ENCODE data around the gene HELT.

Gene HELT

DNA sequence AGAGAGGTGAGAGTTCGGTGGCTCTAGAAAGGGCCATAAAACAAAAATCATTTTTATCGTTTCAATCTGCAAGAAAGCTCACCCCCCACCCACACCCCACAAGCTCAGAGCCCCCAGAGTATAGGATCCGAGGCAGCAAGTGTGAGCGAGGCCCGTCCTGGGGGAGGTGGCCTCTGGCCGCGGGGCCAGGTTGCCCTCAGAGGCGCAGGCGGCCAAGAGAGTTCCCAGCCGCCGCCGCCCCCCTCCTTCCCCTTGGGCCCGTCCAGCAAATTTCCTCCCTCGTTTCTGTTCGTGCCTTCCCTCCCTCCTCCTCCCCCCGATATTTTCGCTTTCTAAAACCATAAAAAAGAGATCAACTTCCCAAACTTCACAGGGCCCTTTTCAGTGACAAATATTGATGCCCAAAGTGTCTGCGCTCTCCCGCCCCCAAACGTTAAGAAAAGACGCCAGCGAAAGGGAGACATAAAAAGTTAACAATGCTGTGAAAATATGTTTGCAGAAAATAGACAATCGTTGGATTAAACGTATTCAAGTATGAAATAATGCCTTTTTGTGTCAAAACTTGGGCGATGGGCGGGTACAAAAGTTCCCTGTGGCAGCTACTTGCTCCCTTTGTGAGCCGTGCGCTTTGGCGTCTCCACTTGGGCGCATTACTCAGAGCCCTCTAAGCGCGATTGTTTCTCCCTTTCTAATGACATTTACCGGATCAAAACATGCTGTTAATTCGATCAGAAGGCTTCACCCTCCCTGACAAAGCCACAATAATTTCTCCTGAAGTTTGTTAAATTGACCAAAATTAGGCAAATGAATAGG is 1.1 kb upstream of the HELT start:
- Histone ChIP-seq H3K4me1 (ENCODE audit: control insufficient read depth in 1 of 2, insufficient read depth in 1 of 2, low read depth in 1 of 2, low read length in 1 of 2) (no peaks in the 10 kb centered on the region), H3K27me3 (peaks cover 100% of the 10 kb centered on the region), H3K36me3 (no peaks in the 10 kb centered on the region), H3K9me3 (no peaks in the 10 kb centered on the region), H3K4me3 (ENCODE audit: low read depth in 1 of 2, low read length in 1 of 2) (no peak overlapping the region), H3K27ac (no peak overlapping the region)
- TF ChIP-seq, protein P1, sequence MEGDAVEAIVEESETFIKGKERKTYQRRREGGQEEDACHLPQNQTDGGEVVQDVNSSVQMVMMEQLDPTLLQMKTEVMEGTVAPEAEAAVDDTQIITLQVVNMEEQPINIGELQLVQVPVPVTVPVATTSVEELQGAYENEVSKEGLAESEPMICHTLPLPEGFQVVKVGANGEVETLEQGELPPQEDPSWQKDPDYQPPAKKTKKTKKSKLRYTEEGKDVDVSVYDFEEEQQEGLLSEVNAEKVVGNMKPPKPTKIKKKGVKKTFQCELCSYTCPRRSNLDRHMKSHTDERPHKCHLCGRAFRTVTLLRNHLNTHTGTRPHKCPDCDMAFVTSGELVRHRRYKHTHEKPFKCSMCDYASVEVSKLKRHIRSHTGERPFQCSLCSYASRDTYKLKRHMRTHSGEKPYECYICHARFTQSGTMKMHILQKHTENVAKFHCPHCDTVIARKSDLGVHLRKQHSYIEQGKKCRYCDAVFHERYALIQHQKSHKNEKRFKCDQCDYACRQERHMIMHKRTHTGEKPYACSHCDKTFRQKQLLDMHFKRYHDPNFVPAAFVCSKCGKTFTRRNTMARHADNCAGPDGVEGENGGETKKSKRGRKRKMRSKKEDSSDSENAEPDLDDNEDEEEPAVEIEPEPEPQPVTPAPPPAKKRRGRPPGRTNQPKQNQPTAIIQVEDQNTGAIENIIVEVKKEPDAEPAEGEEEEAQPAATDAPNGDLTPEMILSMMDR (IDR thresholded peaks at IDR 0.05) = no peak

DNA sequence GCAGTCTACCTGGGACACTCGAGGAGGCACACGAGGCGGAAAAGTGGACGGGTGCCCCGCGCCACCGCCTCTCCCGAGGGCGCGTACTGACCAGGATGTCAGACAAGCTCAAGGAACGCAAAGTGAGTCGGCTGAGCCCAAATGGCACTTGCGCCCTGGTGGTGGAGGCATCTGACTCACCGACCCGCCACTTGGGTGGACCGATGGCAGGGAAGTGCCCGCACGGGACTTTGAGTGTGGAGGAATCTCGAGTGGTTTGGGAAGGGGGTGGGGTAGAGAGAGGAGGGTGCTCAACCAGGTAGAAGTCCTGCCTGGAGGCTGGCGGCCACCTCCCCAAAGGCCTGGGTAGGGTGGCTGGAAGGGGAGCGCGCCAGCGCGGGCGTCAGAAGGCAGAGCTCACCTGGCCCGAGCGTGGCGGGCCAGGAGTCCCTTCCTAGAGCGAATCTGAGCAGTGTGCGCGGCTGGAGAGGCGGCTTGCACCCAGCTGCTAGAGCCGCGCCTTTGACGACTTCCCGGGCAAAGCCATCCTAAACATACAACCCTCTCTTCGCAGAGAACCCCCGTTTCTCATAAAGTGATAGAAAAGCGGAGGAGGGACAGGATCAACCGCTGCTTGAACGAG is 655 bp downstream of the HELT start:
- Histone ChIP-seq H3K4me3 (ENCODE audit: low read depth in 1 of 2, low read length in 1 of 2) (no peak overlapping the region), H3K36me3 (no peaks in the 10 kb centered on the region), H3K9me3 (no peaks in the 10 kb centered on the region), H3K27me3 (peaks cover 100% of the 10 kb centered on the region), H3K4me1 (ENCODE audit: control insufficient read depth in 1 of 2, insufficient read depth in 1 of 2, low read depth in 1 of 2, low read length in 1 of 2) (no peaks in the 10 kb centered on the region), H3K27ac (no peak overlapping the region)
- TF ChIP-seq, protein P1 (IDR thresholded peaks at IDR 0.05) = no peak

DNA sequence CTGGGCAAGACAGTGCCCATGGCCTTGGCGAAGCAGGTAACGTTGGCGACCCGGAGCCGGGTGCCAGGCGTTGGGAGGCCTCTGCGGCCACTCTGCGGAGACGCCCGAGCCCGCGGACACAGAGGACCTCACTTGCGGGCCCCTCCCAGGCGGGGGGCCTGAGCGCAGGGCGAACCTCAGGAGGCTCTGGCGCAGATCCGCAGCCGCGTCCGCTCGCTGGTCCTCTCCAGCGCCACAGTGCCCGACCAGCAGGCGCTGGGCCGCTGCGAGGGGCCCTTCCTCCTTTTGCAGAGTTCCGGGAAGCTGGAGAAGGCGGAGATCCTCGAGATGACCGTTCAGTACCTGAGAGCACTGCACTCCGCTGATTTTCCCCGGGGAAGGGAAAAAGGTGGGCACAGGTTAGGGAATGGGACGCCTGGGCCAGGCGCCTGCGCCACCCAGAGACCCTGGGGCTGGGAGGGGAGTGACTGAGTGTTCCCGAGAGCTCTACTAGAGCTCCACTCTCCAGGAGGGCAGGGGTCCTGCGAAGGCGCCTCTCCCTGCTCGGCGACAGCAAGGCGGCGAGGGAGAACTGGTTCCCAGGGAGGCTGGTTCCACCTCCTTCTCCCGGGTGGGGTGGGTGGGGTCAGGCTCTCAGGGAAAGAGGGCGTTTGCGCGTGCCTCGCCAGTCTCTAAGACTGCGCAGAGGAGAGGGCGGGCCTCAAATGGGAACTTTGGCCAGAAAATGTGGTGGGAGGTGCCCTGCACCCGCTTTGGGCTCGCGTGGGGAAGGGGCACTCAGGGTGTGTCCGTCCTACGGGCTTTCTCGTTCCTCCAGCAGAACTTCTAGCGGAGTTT is 1.4 kb downstream of the HELT start:
- Histone ChIP-seq H3K36me3 (no peaks in the 10 kb centered on the region), H3K27me3 (peaks cover 100% of the 10 kb centered on the region), H3K4me1 (ENCODE audit: control insufficient read depth in 1 of 2, insufficient read depth in 1 of 2, low read depth in 1 of 2, low read length in 1 of 2) (no peaks in the 10 kb centered on the region), H3K4me3 (ENCODE audit: low read depth in 1 of 2, low read length in 1 of 2) (no peak overlapping the region), H3K9me3 (no peaks in the 10 kb centered on the region), H3K27ac (no peak overlapping the region)
- TF ChIP-seq, protein P1 (IDR thresholded peaks at IDR 0.05) = no peak

DNA sequence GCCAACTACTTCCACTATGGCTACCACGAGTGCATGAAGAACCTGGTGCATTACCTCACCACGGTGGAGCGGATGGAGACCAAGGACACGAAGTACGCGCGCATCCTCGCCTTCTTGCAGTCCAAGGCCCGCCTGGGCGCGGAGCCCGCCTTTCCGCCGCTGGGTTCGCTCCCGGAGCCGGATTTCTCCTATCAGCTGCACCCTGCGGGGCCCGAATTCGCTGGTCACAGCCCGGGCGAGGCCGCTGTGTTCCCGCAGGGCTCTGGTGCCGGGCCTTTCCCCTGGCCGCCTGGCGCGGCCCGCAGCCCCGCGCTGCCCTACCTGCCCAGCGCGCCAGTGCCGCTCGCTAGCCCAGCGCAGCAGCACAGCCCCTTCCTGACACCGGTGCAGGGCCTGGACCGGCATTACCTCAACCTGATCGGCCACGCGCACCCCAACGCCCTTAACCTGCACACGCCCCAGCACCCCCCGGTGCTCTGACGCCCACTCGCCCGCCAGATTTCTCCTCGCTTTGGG is 2.1 kb downstream of the HELT start:
- H3K27me3 ChIP-seq = peaks cover 100% of the 10 kb centered on the region
- no peak overlapping the region for H3K27ac ChIP-seq
- no peaks in the 10 kb centered on the region for H3K36me3 ChIP-seq
- H3K4me1 ChIP-seq (ENCODE audit: control insufficient read depth in 1 of 2, insufficient read depth in 1 of 2, low read depth in 1 of 2, low read length in 1 of 2) = no peaks in the 10 kb centered on the region
- no peak overlapping the region for H3K4me3 ChIP-seq (ENCODE audit: low read depth in 1 of 2, low read length in 1 of 2)
- TF ChIP-seq, protein P1 (IDR thresholded peaks at IDR 0.05) = no peak
- no peaks in the 10 kb centered on the region for H3K9me3 ChIP-seq

DNA sequence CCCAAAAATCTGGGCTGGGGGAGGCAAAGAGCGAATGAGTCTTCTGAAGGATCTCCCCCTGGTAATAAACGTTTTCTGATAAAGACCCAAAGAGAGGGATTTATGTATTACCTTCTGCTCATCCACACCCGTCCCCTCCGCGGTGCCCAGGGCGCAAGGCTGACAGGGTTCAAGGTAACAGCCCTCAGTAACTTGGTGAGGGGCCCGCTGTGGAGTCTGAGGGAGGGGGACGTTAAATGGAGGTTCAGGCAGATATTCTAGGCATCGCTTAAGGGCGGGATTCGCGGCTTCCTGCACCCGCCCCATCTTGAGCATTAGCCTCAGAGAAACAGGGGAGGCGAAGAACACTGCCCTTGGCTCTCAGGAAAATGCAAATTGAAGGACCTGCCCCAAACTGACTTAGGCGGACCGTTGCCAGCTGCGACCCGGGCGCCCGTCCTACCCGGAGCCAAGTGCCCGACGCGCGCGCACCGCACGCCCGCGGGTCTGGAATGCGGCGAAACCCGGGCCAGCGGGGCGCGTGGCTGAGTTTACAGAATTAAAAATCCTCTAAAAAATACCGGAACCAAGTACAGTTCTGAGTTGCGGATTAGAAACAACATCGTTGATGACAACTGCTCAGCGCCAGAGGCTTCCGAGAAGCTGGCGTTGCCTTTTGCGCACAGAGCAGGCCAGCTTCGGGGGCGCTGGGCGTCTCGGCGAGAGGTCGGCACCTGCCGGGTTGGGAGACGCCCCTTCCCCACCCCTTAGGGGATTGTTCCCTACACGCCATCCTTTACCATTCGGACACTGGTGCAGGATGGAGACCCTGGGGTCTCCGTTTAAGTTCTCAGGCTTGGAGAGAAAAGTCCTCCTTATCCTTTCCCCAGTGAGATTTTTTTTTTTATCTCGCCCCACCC is 2.8 kb downstream of the HELT start:
- H3K27me3 ChIP-seq = peaks cover 100% of the 10 kb centered on the region
- H3K9me3 ChIP-seq = no peaks in the 10 kb centered on the region
- H3K4me3 ChIP-seq (ENCODE audit: low read depth in 1 of 2, low read length in 1 of 2) = no peak overlapping the region
- TF ChIP-seq, protein P1 (IDR thresholded peaks at IDR 0.05) = no peak
- H3K4me1 ChIP-seq (ENCODE audit: control insufficient read depth in 1 of 2, insufficient read depth in 1 of 2, low read depth in 1 of 2, low read length in 1 of 2) = no peaks in the 10 kb centered on the region
- no peak overlapping the region for H3K27ac ChIP-seq
- H3K36me3 ChIP-seq = no peaks in the 10 kb centered on the region
